Measurements from ENCODE around the gene EBF3. TPM values are rescaled to one million over a fixed set of nuclear protein-coding genes. Genes with fewer than 3 reads are reported as not detected.

Gene EBF3, protein sequence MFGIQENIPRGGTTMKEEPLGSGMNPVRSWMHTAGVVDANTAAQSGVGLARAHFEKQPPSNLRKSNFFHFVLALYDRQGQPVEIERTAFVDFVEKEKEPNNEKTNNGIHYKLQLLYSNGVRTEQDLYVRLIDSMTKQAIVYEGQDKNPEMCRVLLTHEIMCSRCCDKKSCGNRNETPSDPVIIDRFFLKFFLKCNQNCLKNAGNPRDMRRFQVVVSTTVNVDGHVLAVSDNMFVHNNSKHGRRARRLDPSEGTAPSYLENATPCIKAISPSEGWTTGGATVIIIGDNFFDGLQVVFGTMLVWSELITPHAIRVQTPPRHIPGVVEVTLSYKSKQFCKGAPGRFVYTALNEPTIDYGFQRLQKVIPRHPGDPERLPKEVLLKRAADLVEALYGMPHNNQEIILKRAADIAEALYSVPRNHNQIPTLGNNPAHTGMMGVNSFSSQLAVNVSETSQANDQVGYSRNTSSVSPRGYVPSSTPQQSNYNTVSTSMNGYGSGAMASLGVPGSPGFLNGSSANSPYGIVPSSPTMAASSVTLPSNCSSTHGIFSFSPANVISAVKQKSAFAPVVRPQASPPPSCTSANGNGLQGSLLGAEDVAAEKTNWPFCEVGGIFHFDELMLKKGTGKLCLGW
- total RNA-seq (2021; ENCODE audit: unreplicated experiment) (0.64 TPM), Bru-seq, nascent RNA (percentile 30 among the genes with signal in this experiment), BruChase-seq, experiment 1, labeled RNA remaining after a 2-hour chase (percentile 26 among the genes with signal in this experiment), BruChase-seq, experiment 2, labeled RNA remaining after a 6-hour chase (percentile 22 among the genes with signal in this experiment)
- polyA plus RNA-seq (2012; ENCODE audit: insufficient read length) = 0.45 TPM
- long read RNA-seq = 0 reads

DNA sequence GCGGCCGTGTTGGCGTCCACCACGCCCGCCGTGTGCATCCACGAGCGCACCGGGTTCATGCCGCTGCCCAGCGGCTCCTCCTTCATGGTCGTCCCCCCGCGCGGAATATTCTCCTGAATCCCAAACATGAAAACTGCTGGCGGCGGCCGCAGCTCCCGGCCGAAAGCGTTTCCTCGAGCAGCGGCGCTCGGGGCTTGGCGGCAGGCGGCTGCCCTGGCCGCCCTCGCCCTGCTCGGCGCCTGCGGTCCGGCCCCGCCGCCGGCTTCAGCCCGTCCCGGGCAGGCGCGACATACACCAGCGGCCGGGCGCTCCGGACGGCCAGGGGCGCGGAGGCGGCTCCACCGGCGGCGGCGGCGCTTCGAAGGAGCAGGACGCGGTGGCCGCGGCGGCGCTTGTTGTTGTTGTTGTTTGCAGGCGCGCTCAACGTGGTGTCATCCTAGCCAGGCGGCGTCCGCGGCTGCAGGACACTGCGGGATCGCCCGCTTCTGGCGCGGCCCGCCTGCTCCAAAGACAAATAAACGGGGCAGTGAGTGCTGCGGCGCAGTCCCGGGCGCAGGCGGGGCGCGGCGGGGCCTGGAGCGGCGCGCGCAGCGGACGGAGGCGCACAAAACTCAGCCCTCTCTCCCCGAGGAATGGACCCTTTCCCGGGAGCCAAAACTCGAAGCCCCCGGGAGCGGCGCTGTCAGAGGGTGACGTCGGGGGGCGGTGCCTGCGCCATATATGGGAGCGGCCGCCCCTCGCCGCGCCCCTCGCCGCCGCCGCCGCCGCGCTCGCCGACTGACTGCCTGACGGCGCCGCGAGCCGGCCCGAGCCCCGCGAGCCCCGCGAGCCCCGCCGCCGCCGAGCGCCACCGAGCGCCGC lies at the start of gene EBF3:
TSS of gene EBF3 (minus strand) at position 634 of the 861 bp plus-strand sequence. CDS start at position 128, 506 bp downstream.
- no peak for TF ChIP-seq SIN3A (IDR thresholded peaks at IDR 0.05; ENCODE audit: borderline replicate concordance, insufficient read depth, low read depth, low read length)
- TF ChIP-seq TCF7L2 (IDR thresholded peaks at IDR 0.05; ENCODE audit: low read depth, low read length) = peak; percentile 46; the same call in 1 of the 2 replicates
- H3K4me1 ChIP-seq (ENCODE audit: control insufficient read depth, insufficient read depth, low read length) = peaks cover 9% of the 10 kb centered on the region
- CTCF ChIA-PET = no interaction called here
- H3K9me3 ChIP-seq (ENCODE audit: control insufficient read depth, insufficient read depth, low read depth, low read length) = no peaks in the 10 kb centered on the region
- H3K36me3 ChIP-seq (ENCODE audit: control insufficient read depth, insufficient read depth, low read length) = no peaks in the 10 kb centered on the region
- peak; percentile 89 for ATAC-seq
- no peak within 1 kb of the TSS for H3K27ac ChIP-seq (ENCODE audit: low read length)
- intact Hi-C loops (cut with micrococcal nuclease; ENCODE audit: unreplicated experiment) (loop anchor here (5.0 to 10.0 kb wide), 2 partner anchors 82 to 499 kb away; partner anchors contain the start of gene MGMT), in situ Hi-C loops (cut with HindIII; ENCODE audit: low pct_unique_long_range_greater_than_20kb, low sequenced_read_pairs) (no loop called here)
- POLR2A ChIA-PET = interaction anchor here (0.6 kb wide), 1 partner anchor 844 kb away, joined by 10 read pairs; no protein-coding TSS in a partner anchor
- peak within 1 kb of the TSS; percentile 54 to 59 for H3K4me3 ChIP-seq (ENCODE audit: low read depth in 2 of 2, low read length in 2 of 2)
- H3K27me3 ChIP-seq (ENCODE audit: control insufficient read depth, insufficient read depth, low read length) = peaks cover 23% of the 10 kb centered on the region
- DNase-seq (ENCODE audit: low read depth, low spot score) = no peak
- BruUV-seq (replicated peaks) = no TSS peak

DNA sequence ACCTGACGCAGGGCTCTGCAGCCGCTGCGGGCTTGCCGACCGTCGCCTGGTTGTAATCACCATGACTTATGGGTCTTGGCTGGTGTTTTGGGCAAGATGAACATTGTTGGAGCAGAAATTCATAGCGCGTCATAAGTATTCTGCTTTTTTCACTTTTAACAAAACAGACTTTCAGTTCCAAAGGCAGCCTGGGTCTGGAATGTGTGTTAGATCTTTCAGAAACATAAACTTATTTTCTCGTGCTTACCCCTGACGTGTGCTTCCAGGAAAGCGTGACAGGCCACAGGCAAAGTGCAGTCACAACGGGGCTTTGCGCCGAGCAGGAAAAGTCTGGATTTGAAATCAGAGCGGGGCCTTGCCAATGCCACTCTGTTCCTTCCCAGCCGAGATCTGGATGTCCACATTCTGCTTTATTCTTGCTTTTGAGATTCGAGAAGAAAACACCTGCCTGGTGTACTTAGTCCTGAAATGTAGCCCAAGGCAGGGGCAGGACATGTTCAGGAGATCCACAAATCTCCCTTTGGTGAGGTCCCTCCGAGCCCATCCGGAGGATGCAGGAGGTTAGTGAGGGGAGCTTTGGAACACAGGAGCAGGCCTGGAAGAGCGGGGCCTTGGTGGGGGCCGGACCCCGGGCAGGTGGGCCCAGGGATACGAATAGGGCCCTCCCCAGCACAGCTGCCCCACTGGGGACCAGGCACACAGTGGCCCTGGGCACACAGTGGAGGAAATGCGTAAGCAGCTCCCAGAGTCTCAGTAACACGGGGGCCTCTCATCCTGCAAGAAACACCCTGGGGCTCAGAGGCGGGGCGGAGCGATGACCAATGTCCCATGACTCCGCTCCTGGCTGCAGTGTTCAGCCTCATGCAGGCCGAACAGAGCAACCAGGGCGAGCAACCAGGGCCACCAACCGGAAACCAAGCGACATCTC lies 49.5 kb upstream of the EBF3 start:
- Histone ChIP-seq H3K27ac (ENCODE audit: low read length) (no peak overlapping the region), H3K4me1 (ENCODE audit: control insufficient read depth, insufficient read depth, low read length) (no peaks in the 10 kb centered on the region), H3K9me3 (ENCODE audit: control insufficient read depth, insufficient read depth, low read depth, low read length) (no peaks in the 10 kb centered on the region), H3K4me3 (ENCODE audit: low read depth in 2 of 2, low read length in 2 of 2) (no peak overlapping the region), H3K27me3 (ENCODE audit: control insufficient read depth, insufficient read depth, low read length) (peaks cover 2% of the 10 kb centered on the region; the same call in 1 of the 2 replicates), H3K36me3 (ENCODE audit: control insufficient read depth, insufficient read depth, low read length) (no peaks in the 10 kb centered on the region)
- TF ChIP-seq TCF7L2 (IDR thresholded peaks at IDR 0.05; ENCODE audit: low read depth, low read length) (no peak), SIN3A (IDR thresholded peaks at IDR 0.05; ENCODE audit: borderline replicate concordance, insufficient read depth, low read depth, low read length) (no peak), POLR2AphosphoS5 (IDR thresholded peaks at IDR 0.05; ENCODE audit: low read depth, low read length) (no peak)
- TF ChIP-seq, protein P1, sequence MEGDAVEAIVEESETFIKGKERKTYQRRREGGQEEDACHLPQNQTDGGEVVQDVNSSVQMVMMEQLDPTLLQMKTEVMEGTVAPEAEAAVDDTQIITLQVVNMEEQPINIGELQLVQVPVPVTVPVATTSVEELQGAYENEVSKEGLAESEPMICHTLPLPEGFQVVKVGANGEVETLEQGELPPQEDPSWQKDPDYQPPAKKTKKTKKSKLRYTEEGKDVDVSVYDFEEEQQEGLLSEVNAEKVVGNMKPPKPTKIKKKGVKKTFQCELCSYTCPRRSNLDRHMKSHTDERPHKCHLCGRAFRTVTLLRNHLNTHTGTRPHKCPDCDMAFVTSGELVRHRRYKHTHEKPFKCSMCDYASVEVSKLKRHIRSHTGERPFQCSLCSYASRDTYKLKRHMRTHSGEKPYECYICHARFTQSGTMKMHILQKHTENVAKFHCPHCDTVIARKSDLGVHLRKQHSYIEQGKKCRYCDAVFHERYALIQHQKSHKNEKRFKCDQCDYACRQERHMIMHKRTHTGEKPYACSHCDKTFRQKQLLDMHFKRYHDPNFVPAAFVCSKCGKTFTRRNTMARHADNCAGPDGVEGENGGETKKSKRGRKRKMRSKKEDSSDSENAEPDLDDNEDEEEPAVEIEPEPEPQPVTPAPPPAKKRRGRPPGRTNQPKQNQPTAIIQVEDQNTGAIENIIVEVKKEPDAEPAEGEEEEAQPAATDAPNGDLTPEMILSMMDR (IDR thresholded peaks at IDR 0.05) = no peak
- TF ChIP-seq, protein P2, sequence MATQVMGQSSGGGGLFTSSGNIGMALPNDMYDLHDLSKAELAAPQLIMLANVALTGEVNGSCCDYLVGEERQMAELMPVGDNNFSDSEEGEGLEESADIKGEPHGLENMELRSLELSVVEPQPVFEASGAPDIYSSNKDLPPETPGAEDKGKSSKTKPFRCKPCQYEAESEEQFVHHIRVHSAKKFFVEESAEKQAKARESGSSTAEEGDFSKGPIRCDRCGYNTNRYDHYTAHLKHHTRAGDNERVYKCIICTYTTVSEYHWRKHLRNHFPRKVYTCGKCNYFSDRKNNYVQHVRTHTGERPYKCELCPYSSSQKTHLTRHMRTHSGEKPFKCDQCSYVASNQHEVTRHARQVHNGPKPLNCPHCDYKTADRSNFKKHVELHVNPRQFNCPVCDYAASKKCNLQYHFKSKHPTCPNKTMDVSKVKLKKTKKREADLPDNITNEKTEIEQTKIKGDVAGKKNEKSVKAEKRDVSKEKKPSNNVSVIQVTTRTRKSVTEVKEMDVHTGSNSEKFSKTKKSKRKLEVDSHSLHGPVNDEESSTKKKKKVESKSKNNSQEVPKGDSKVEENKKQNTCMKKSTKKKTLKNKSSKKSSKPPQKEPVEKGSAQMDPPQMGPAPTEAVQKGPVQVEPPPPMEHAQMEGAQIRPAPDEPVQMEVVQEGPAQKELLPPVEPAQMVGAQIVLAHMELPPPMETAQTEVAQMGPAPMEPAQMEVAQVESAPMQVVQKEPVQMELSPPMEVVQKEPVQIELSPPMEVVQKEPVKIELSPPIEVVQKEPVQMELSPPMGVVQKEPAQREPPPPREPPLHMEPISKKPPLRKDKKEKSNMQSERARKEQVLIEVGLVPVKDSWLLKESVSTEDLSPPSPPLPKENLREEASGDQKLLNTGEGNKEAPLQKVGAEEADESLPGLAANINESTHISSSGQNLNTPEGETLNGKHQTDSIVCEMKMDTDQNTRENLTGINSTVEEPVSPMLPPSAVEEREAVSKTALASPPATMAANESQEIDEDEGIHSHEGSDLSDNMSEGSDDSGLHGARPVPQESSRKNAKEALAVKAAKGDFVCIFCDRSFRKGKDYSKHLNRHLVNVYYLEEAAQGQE (IDR thresholded peaks at IDR 0.05; ENCODE audit: insufficient read depth in 1 of 2, low read depth in 2 of 2, low read length in 1 of 2) = no peak
- CTCF ChIA-PET = no interaction called here
- DNase-seq (ENCODE audit: low read depth, low spot score) (no peak), ATAC-seq (no peak)
- BruUV-seq (replicated peaks) = no TSS peak
- in situ Hi-C loops (cut with HindIII; ENCODE audit: low pct_unique_long_range_greater_than_20kb, low sequenced_read_pairs) (no loop called here), intact Hi-C loops (cut with micrococcal nuclease; ENCODE audit: unreplicated experiment) (no loop called here)
- POLR2A ChIA-PET = no interaction called here
